ENCODE results near the gene OR8A1.

The OR8A1 gene

DNA sequence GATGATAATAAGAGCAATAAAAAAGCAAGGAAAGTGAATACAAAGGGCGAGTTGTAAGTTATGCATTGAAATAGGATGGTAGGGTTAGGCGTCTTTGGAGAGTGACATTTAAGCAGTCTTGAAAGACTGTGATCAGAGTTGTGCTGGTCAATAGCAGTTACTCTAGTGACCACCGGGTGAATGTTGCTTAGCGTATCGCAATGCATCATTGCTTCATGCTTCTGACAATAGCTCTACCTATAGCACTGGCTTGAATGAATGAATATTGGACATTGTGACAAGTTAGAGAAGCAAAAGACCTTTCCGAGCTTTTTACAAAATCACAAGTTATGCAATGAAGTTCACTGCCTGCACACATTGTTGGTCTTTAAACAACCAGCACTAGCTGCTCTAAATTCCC, 18.6 kb upstream of the OR8A1 start:
- Histone ChIP-seq H3K27ac (ENCODE audit: insufficient read depth, low read length, poor library complexity, severe bottlenecking) (no peak overlapping the region), H3K36me3 (ENCODE audit: control insufficient read depth, insufficient read depth, low read length) (no peaks in the 10 kb centered on the region), H3K27me3 (replicated peaks; ENCODE audit: control insufficient read depth, insufficient read depth, low read length, poor library complexity, severe bottlenecking) (no peaks in the 10 kb centered on the region), H3K4me1 (ENCODE audit: control insufficient read depth, insufficient read depth, low read length, poor library complexity, severe bottlenecking) (no peaks in the 10 kb centered on the region), H3K4me3 (ENCODE audit: insufficient read depth, low read depth, low read length, poor library complexity, severe bottlenecking) (no peak overlapping the region), H3K9me3 (ENCODE audit: control insufficient read depth, low read length) (no peaks in the 10 kb centered on the region)
- DNase-seq: no peak

DNA sequence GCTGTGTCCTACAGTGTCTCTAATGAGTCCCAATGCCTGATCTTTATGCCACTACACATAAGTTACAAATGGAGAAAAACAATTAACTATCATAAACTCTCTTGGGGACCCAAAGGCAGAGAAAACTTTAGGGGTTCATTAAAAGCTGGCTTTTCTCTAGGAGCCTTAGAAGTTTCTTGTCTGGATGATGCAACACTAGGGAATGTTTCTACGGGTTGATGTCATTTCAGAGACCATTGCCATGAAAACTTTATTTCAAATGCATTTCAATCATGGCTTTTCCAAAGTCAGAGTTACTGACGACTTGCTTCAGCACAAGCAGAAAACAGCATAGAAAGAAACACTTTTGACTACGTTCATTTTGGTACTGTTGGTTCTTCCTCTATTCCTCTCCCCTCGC, 17.8 kb upstream of the OR8A1 start:
- H3K36me3 ChIP-seq (ENCODE audit: control insufficient read depth, insufficient read depth, low read length): no peaks in the 10 kb centered on the region
- H3K27ac ChIP-seq (ENCODE audit: insufficient read depth, low read length, poor library complexity, severe bottlenecking): no peak overlapping the region
- no peak for DNase-seq
- no peak overlapping the region for H3K4me3 ChIP-seq (ENCODE audit: insufficient read depth, low read depth, low read length, poor library complexity, severe bottlenecking)
- H3K9me3 ChIP-seq (ENCODE audit: control insufficient read depth, low read length): no peaks in the 10 kb centered on the region
- H3K4me1 ChIP-seq (ENCODE audit: control insufficient read depth, insufficient read depth, low read length, poor library complexity, severe bottlenecking): no peaks in the 10 kb centered on the region
- no peaks in the 10 kb centered on the region for H3K27me3 ChIP-seq (replicated peaks; ENCODE audit: control insufficient read depth, insufficient read depth, low read length, poor library complexity, severe bottlenecking)

DNA sequence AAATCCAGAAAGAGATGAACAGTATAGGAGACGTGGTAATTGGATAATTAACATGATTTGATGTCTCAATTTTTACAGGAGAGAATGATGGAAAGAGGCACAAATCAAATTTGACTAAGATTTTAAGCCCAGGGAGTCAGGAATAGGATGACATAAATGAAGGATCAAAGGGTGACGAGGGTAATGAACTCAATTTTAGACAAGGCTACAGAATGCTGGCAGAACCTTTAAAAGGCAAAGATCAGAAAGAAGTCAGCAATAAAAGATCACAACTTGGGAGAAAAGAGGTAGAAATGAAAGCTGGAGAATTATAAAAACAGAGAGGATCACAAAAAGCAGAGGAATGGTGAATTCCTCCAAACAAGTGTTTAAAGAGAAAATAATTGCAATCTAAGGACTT, 13.0 kb upstream of the OR8A1 start:
- no peaks in the 10 kb centered on the region for H3K36me3 ChIP-seq (ENCODE audit: control insufficient read depth, insufficient read depth, low read length)
- no peak for DNase-seq
- no peaks in the 10 kb centered on the region for H3K9me3 ChIP-seq (ENCODE audit: control insufficient read depth, low read length)
- H3K27me3 ChIP-seq (replicated peaks; ENCODE audit: control insufficient read depth, insufficient read depth, low read length, poor library complexity, severe bottlenecking): no peaks in the 10 kb centered on the region
- H3K4me1 ChIP-seq (ENCODE audit: control insufficient read depth, insufficient read depth, low read length, poor library complexity, severe bottlenecking): no peaks in the 10 kb centered on the region
- no peak overlapping the region for H3K4me3 ChIP-seq (ENCODE audit: insufficient read depth, low read depth, low read length, poor library complexity, severe bottlenecking)
- H3K27ac ChIP-seq (ENCODE audit: insufficient read depth, low read length, poor library complexity, severe bottlenecking): no peak overlapping the region

DNA sequence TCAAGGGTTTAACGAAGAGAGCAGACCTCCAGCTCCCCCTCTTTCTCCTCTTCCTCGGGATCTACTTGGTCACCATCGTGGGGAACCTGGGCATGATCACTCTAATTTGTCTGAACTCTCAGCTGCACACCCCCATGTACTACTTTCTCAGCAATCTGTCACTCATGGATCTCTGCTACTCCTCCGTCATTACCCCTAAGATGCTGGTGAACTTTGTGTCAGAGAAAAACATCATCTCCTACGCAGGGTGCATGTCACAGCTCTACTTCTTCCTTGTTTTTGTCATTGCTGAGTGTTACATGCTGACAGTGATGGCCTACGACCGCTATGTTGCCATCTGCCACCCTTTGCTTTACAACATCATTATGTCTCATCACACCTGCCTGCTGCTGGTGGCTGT, 363 bp downstream of the OR8A1 start:
- no peaks in the 10 kb centered on the region for H3K4me1 ChIP-seq (ENCODE audit: control insufficient read depth, insufficient read depth, low read length, poor library complexity, severe bottlenecking)
- no peak overlapping the region for H3K27ac ChIP-seq (ENCODE audit: insufficient read depth, low read length, poor library complexity, severe bottlenecking)
- no peak for DNase-seq
- no peaks in the 10 kb centered on the region for H3K9me3 ChIP-seq (ENCODE audit: control insufficient read depth, low read length)
- H3K4me3 ChIP-seq (ENCODE audit: insufficient read depth, low read depth, low read length, poor library complexity, severe bottlenecking): no peak overlapping the region
- H3K36me3 ChIP-seq (ENCODE audit: control insufficient read depth, insufficient read depth, low read length): no peaks in the 10 kb centered on the region
- no peaks in the 10 kb centered on the region for H3K27me3 ChIP-seq (replicated peaks; ENCODE audit: control insufficient read depth, insufficient read depth, low read length, poor library complexity, severe bottlenecking)

DNA sequence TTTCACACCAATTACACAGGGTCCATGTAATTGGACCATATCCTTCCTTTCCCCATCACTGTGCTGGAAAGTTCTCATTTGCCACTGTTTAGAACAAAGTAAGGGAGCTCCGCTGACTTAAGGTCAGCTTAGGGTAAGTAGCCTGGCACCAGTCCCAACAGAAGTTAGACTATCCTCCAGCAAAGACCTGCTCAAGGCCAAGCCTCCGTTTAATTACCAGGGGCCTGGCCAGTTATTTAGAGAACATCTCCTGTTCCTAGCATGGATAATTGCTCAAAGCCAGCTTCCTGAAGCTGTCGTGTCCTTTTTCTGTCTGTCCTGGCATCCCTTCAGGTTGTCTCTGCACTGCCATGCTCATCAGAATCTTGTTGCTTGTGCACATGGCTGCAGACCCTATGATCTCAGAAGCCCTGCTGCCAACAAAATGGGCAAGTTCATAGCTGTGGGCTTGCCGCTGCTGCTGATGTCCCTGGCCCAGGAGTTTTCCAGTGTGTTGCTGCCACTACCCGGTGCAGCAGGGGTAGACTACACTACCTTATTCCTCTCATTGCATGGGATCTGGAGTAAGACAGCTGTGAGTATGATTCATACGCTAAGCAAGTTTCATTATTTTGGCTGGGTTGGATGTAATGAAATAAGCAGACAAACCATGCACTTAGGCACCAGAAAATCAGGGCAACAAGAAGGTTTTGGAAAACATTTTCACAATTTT, 8.1 kb downstream of the OR8A1 start:
- H3K9me3 ChIP-seq (ENCODE audit: control insufficient read depth, low read length): no peaks in the 10 kb centered on the region
- H3K36me3 ChIP-seq (ENCODE audit: control insufficient read depth, insufficient read depth, low read length): no peaks in the 10 kb centered on the region
- no peaks in the 10 kb centered on the region for H3K27me3 ChIP-seq (replicated peaks; ENCODE audit: control insufficient read depth, insufficient read depth, low read length, poor library complexity, severe bottlenecking)
- no peaks in the 10 kb centered on the region for H3K4me1 ChIP-seq (ENCODE audit: control insufficient read depth, insufficient read depth, low read length, poor library complexity, severe bottlenecking)
- no peak overlapping the region for H3K4me3 ChIP-seq (ENCODE audit: insufficient read depth, low read depth, low read length, poor library complexity, severe bottlenecking)
- no peak overlapping the region for H3K27ac ChIP-seq (ENCODE audit: insufficient read depth, low read length, poor library complexity, severe bottlenecking)
- no peak for DNase-seq

DNA sequence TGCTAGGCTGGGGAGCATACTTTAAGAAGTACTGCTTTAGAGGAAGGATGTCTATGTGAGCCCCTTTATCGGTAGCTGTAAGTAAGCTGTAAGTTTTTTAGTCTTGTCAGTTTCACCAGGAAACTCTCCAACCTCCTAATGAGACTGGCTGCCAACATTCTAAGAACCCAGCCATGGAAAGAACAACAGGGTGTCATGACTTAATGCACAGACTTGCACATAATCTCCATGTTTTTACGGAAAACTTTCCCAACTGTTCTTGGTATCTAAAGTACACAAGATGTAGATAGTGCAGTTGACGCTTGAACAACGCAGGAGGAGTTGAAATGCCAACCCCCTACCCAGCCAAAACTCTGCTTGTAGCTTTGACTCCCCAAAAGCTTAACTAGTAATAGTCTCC, 9.0 kb downstream of the OR8A1 start:
- DNase-seq: no peak
- no peaks in the 10 kb centered on the region for H3K27me3 ChIP-seq (replicated peaks; ENCODE audit: control insufficient read depth, insufficient read depth, low read length, poor library complexity, severe bottlenecking)
- no peaks in the 10 kb centered on the region for H3K4me1 ChIP-seq (ENCODE audit: control insufficient read depth, insufficient read depth, low read length, poor library complexity, severe bottlenecking)
- no peaks in the 10 kb centered on the region for H3K9me3 ChIP-seq (ENCODE audit: control insufficient read depth, low read length)
- H3K4me3 ChIP-seq (ENCODE audit: insufficient read depth, low read depth, low read length, poor library complexity, severe bottlenecking): no peak overlapping the region
- no peaks in the 10 kb centered on the region for H3K36me3 ChIP-seq (ENCODE audit: control insufficient read depth, insufficient read depth, low read length)
- no peak overlapping the region for H3K27ac ChIP-seq (ENCODE audit: insufficient read depth, low read length, poor library complexity, severe bottlenecking)

DNA sequence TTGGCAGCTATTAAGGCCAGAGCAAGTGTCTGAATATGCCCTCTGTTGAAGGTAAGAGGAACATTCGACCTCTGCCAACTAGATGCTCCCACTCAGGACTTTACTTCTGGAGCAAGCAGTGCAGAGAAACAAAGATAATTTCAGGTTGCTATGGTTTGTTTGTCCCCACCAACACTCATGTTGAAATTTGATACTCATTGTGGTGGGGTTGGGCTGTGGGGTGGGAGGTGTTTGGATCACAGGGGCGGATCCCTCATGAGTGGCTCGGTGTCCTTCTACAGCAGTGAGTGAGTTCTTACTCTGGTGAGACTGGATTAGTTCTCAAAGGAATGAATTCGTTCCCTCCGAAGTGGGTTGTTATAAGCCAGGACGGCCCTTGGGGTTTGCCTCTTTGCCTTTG, 12.0 kb downstream of the OR8A1 start:
- no peaks in the 10 kb centered on the region for H3K36me3 ChIP-seq (ENCODE audit: control insufficient read depth, insufficient read depth, low read length)
- no peaks in the 10 kb centered on the region for H3K4me1 ChIP-seq (ENCODE audit: control insufficient read depth, insufficient read depth, low read length, poor library complexity, severe bottlenecking)
- no peaks in the 10 kb centered on the region for H3K9me3 ChIP-seq (ENCODE audit: control insufficient read depth, low read length)
- H3K27me3 ChIP-seq (replicated peaks; ENCODE audit: control insufficient read depth, insufficient read depth, low read length, poor library complexity, severe bottlenecking): no peaks in the 10 kb centered on the region
- DNase-seq: no peak
- no peak overlapping the region for H3K27ac ChIP-seq (ENCODE audit: insufficient read depth, low read length, poor library complexity, severe bottlenecking)
- H3K4me3 ChIP-seq (ENCODE audit: insufficient read depth, low read depth, low read length, poor library complexity, severe bottlenecking): no peak overlapping the region

DNA sequence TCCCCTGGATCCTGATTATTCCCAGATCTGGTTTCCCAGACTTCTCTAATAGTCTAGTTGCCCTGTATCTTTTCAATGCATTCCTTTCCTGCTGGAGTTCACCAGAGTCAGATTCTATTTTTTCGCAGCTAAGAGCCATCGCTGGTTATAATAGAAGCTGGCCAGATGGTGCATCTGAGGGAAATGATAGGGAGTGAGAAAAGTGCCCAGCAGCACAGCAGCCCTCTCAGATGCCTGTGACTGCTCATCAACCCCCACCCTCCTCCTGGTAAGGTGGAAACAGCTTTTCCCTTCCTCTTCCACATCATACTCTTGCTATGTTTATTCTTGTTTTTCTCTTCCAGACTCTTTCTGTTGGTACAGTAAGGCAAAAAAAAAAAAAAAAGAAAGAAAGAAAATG, 12.8 kb downstream of the OR8A1 start:
- H3K4me1 ChIP-seq (ENCODE audit: control insufficient read depth, insufficient read depth, low read length, poor library complexity, severe bottlenecking): no peaks in the 10 kb centered on the region
- H3K36me3 ChIP-seq (ENCODE audit: control insufficient read depth, insufficient read depth, low read length): no peaks in the 10 kb centered on the region
- no peak overlapping the region for H3K4me3 ChIP-seq (ENCODE audit: insufficient read depth, low read depth, low read length, poor library complexity, severe bottlenecking)
- no peak for DNase-seq
- H3K27me3 ChIP-seq (replicated peaks; ENCODE audit: control insufficient read depth, insufficient read depth, low read length, poor library complexity, severe bottlenecking): no peaks in the 10 kb centered on the region
- no peaks in the 10 kb centered on the region for H3K9me3 ChIP-seq (ENCODE audit: control insufficient read depth, low read length)
- H3K27ac ChIP-seq (ENCODE audit: insufficient read depth, low read length, poor library complexity, severe bottlenecking): no peak overlapping the region

DNA sequence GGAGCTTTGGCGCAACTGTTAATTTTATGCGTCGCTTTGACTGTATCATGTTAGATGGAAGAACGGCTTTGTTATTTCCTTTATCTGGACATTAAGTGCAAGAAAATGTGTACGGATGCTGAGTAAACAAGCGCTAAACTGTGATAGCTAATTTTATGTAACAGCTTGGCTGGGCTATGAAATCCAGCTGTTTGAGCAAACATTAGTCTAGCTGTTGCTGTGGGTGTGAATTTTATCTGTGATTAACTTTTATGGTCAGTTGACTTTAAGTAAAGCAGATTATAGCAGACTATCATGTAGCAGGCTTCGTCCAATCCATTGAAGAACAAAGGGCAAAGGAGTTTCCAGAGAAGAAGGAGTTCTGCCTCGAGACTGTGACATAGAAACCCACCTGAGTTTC, 14.0 kb downstream of the OR8A1 start:
- Histone ChIP-seq H3K27ac (ENCODE audit: insufficient read depth, low read length, poor library complexity, severe bottlenecking) (no peak overlapping the region), H3K36me3 (ENCODE audit: control insufficient read depth, insufficient read depth, low read length) (no peaks in the 10 kb centered on the region), H3K4me1 (ENCODE audit: control insufficient read depth, insufficient read depth, low read length, poor library complexity, severe bottlenecking) (no peaks in the 10 kb centered on the region), H3K9me3 (ENCODE audit: control insufficient read depth, low read length) (no peaks in the 10 kb centered on the region), H3K27me3 (replicated peaks; ENCODE audit: control insufficient read depth, insufficient read depth, low read length, poor library complexity, severe bottlenecking) (no peaks in the 10 kb centered on the region), H3K4me3 (ENCODE audit: insufficient read depth, low read depth, low read length, poor library complexity, severe bottlenecking) (no peak overlapping the region)
- DNase-seq: no peak

DNA sequence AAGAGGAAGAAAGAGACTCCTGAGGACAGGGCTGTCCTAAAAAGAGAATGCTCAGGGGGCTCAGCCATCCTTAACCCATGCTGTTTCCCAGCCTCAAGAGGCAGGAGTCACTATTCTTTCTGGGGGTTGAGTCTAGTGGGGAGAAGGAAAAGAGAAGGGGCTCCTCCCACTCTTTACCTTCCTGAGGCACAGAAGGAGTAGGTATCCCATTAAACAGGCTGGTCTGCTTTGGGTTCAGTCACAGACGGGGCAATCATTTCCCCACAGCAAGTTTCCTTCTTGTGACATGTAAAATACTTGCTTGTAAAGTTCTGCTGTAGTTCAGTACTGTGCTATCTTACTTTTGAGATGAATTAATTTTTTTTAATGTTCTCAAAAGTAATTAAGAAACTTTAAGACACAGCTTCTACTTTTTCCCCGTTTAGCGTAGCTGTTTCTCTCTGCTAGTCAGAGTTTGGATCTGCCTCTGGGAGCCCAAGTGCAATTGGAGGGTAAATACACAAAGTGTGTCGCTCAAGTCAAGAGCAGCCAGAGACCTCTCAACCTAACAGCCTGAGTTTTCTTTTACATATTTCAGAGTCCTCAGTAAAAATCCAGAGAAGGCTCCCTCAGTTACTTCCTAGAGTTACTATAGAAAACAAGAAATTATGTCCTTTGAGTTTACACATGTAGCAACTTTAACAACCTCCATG, 15.0 kb downstream of the OR8A1 start:
- Histone ChIP-seq H3K27me3 (replicated peaks; ENCODE audit: control insufficient read depth, insufficient read depth, low read length, poor library complexity, severe bottlenecking) (no peaks in the 10 kb centered on the region), H3K4me3 (ENCODE audit: insufficient read depth, low read depth, low read length, poor library complexity, severe bottlenecking) (no peak overlapping the region), H3K27ac (ENCODE audit: insufficient read depth, low read length, poor library complexity, severe bottlenecking) (no peak overlapping the region), H3K4me1 (ENCODE audit: control insufficient read depth, insufficient read depth, low read length, poor library complexity, severe bottlenecking) (no peaks in the 10 kb centered on the region), H3K36me3 (ENCODE audit: control insufficient read depth, insufficient read depth, low read length) (no peaks in the 10 kb centered on the region), H3K9me3 (ENCODE audit: control insufficient read depth, low read length) (no peaks in the 10 kb centered on the region)
- DNase-seq: no peak
